Activated T-helper 17 cell treated with anti-CD3 and anti-CD28 coated beads, Interleukin-2, amount 50 U/mL, for 72 hours (primary cell): ENCODE data around the gene SMAD2. TPM values are rescaled to one million over a fixed set of nuclear protein-coding genes. Genes with fewer than 3 reads are reported as not detected.

Experiments used
- ATAC-seq: fragments of 150-1000 bp; cut with Tn5 transposase; replicated peaks from 2 replicates; pipeline ENCODE4 v1.10.0; 2021; ENCODE audit warnings: mild to moderate bottlenecking, moderate library complexity
- H3K27ac Mint-ChIP-seq: one replicate; pipeline ENCODE4 v1.8.0; 2022; ENCODE audit warnings: mixed read lengths
- H3K27me3 Mint-ChIP-seq: one replicate; pipeline ENCODE4 v1.8.0; 2022; ENCODE audit warnings: mixed read lengths
- H3K36me3 Mint-ChIP-seq: one replicate; pipeline ENCODE4 v1.8.0; 2022; ENCODE audit warnings: low read depth, mild to moderate bottlenecking, mixed read lengths
- H3K4me1 Mint-ChIP-seq: one replicate; pipeline ENCODE4 v1.8.0; 2022; ENCODE audit warnings: mixed read lengths
- H3K4me3 Mint-ChIP-seq: one replicate; pipeline ENCODE4 v1.8.0; 2022; ENCODE audit warnings: mild to moderate bottlenecking, mixed read lengths
- H3K9me3 Mint-ChIP-seq: one replicate; pipeline ENCODE4 v1.8.0; 2022; ENCODE audit warnings: mixed read lengths
- total RNA-seq, 2 donors: library from RNA; stranded (reverse); gene quantifications; one replicate each; pipeline ENCODE4 v1.2.3, GENCODE V29; 2022

Gene SMAD2
- total RNA-seq, 2 donors from 2014 or later = 97.2 to 170 TPM

- Mint-ChIP-seq H3K27me3 (no peaks in the 10 kb centered on the region), H3K9me3 (no peaks in the 10 kb centered on the region), H3K27ac (no peak overlapping the region), H3K4me3 (no peak overlapping the region), H3K36me3 (peaks cover 56% of the 10 kb centered on the region), H3K4me1 (peaks cover 4% of the 10 kb centered on the region)
- ATAC-seq = no peak
Measured at GRCh38 chr18:47826157-47827074, 104.0 kb downstream of the SMAD2 start.

- H3K27ac Mint-ChIP-seq = no peak overlapping the region
- peaks cover 22% of the 10 kb centered on the region for H3K36me3 Mint-ChIP-seq
- H3K9me3 Mint-ChIP-seq = no peaks in the 10 kb centered on the region
- no peaks in the 10 kb centered on the region for H3K27me3 Mint-ChIP-seq
- no peak overlapping the region for H3K4me3 Mint-ChIP-seq
- no peaks in the 10 kb centered on the region for H3K4me1 Mint-ChIP-seq
- no peak for ATAC-seq
Measured at GRCh38 chr18:47821314-47821713, 109.1 kb downstream of the SMAD2 start.

- H3K4me1 Mint-ChIP-seq = no peaks in the 10 kb centered on the region
- no peak overlapping the region for H3K4me3 Mint-ChIP-seq
- no peak overlapping the region for H3K27ac Mint-ChIP-seq
- H3K9me3 Mint-ChIP-seq = no peaks in the 10 kb centered on the region
- H3K27me3 Mint-ChIP-seq = no peaks in the 10 kb centered on the region
- no peaks in the 10 kb centered on the region for H3K36me3 Mint-ChIP-seq
- ATAC-seq = no peak
Measured at GRCh38 chr18:47817795-47818077, 112.7 kb downstream of the SMAD2 start.

GRCh38 chr18:47817017-47817794 lies 113.3 kb downstream of the SMAD2 start:
- no peaks in the 10 kb centered on the region for H3K27me3 Mint-ChIP-seq
- ATAC-seq = no peak
- H3K9me3 Mint-ChIP-seq = no peaks in the 10 kb centered on the region
- H3K27ac Mint-ChIP-seq = no peak overlapping the region
- no peaks in the 10 kb centered on the region for H3K4me1 Mint-ChIP-seq
- H3K36me3 Mint-ChIP-seq = no peaks in the 10 kb centered on the region
- H3K4me3 Mint-ChIP-seq = no peak overlapping the region

- no peaks in the 10 kb centered on the region for H3K9me3 Mint-ChIP-seq
- H3K4me1 Mint-ChIP-seq = no peaks in the 10 kb centered on the region
- no peak for ATAC-seq
- H3K4me3 Mint-ChIP-seq = no peak overlapping the region
- H3K27ac Mint-ChIP-seq = no peak overlapping the region
- H3K36me3 Mint-ChIP-seq = no peaks in the 10 kb centered on the region
- no peaks in the 10 kb centered on the region for H3K27me3 Mint-ChIP-seq
Measured at GRCh38 chr18:47815486-47816270, 114.8 kb downstream of the SMAD2 start.

GRCh38 chr18:47809420-47809819 lies 121.0 kb downstream of the SMAD2 start:
- no peak overlapping the region for H3K4me3 Mint-ChIP-seq
- no peak for ATAC-seq
- H3K4me1 Mint-ChIP-seq = no peaks in the 10 kb centered on the region
- H3K27me3 Mint-ChIP-seq = no peaks in the 10 kb centered on the region
- no peaks in the 10 kb centered on the region for H3K9me3 Mint-ChIP-seq
- no peak overlapping the region for H3K27ac Mint-ChIP-seq
- no peaks in the 10 kb centered on the region for H3K36me3 Mint-ChIP-seq

GRCh38 chr18:47802802-47803201 lies 127.7 kb downstream of the SMAD2 start:
- Mint-ChIP-seq H3K4me1 (peaks cover 6% of the 10 kb centered on the region), H3K27me3 (peaks cover 8% of the 10 kb centered on the region), H3K36me3 (no peaks in the 10 kb centered on the region), H3K27ac (no peak overlapping the region), H3K9me3 (no peaks in the 10 kb centered on the region), H3K4me3 (no peak overlapping the region)
- ATAC-seq = no peak

- no peak overlapping the region for H3K27ac Mint-ChIP-seq
- peaks cover 11% of the 10 kb centered on the region for H3K27me3 Mint-ChIP-seq
- H3K4me3 Mint-ChIP-seq = no peak overlapping the region
- no peaks in the 10 kb centered on the region for H3K36me3 Mint-ChIP-seq
- no peaks in the 10 kb centered on the region for H3K9me3 Mint-ChIP-seq
- H3K4me1 Mint-ChIP-seq = peaks cover 6% of the 10 kb centered on the region
- ATAC-seq = no peak
Measured at GRCh38 chr18:47801817-47802216, 128.6 kb downstream of the SMAD2 start.

GRCh38 chr18:47800756-47801155 lies 129.7 kb downstream of the SMAD2 start:
- Mint-ChIP-seq H3K36me3 (no peaks in the 10 kb centered on the region), H3K27me3 (peaks cover 11% of the 10 kb centered on the region), H3K9me3 (no peaks in the 10 kb centered on the region), H3K27ac (no peak overlapping the region), H3K4me3 (no peak overlapping the region), H3K4me1 (peaks cover 6% of the 10 kb centered on the region)
- no peak for ATAC-seq

GRCh38 chr18:47800248-47800647 lies 130.2 kb downstream of the SMAD2 start:
- no peak overlapping the region for H3K4me3 Mint-ChIP-seq
- H3K27me3 Mint-ChIP-seq = peaks cover 11% of the 10 kb centered on the region
- no peak overlapping the region for H3K27ac Mint-ChIP-seq
- peaks cover 6% of the 10 kb centered on the region for H3K4me1 Mint-ChIP-seq
- ATAC-seq = no peak
- no peaks in the 10 kb centered on the region for H3K36me3 Mint-ChIP-seq
- no peaks in the 10 kb centered on the region for H3K9me3 Mint-ChIP-seq

- no peak for ATAC-seq
- Mint-ChIP-seq H3K4me1 (peaks cover 6% of the 10 kb centered on the region), H3K36me3 (no peaks in the 10 kb centered on the region), H3K9me3 (no peaks in the 10 kb centered on the region), H3K27ac (no peak overlapping the region), H3K4me3 (no peak overlapping the region), H3K27me3 (peaks cover 11% of the 10 kb centered on the region)
Measured at GRCh38 chr18:47799376-47799775, 131.1 kb downstream of the SMAD2 start.

GRCh38 chr18:47798366-47798765 lies 132.1 kb downstream of the SMAD2 start:
- Mint-ChIP-seq H3K27me3 (peaks cover 16% of the 10 kb centered on the region), H3K4me1 (no peaks in the 10 kb centered on the region), H3K9me3 (no peaks in the 10 kb centered on the region), H3K27ac (no peak overlapping the region), H3K36me3 (no peaks in the 10 kb centered on the region), H3K4me3 (no peak overlapping the region)
- ATAC-seq = no peak

GRCh38 chr18:47797126-47797525 lies 133.3 kb downstream of the SMAD2 start:
- H3K9me3 Mint-ChIP-seq = no peaks in the 10 kb centered on the region
- peaks cover 16% of the 10 kb centered on the region for H3K27me3 Mint-ChIP-seq
- no peak for ATAC-seq
- no peak overlapping the region for H3K4me3 Mint-ChIP-seq
- no peaks in the 10 kb centered on the region for H3K36me3 Mint-ChIP-seq
- H3K4me1 Mint-ChIP-seq = no peaks in the 10 kb centered on the region
- no peak overlapping the region for H3K27ac Mint-ChIP-seq

GRCh38 chr18:47795434-47795814 lies 135.0 kb downstream of the SMAD2 start:
- Mint-ChIP-seq H3K9me3 (no peaks in the 10 kb centered on the region), H3K4me1 (no peaks in the 10 kb centered on the region), H3K36me3 (no peaks in the 10 kb centered on the region), H3K27me3 (peaks cover 21% of the 10 kb centered on the region), H3K27ac (no peak overlapping the region), H3K4me3 (no peak overlapping the region)
- no peak for ATAC-seq
